NCI-H2227 (cell line): ENCODE measurements around the gene FBXL3.
A peak's percentile ranks its signal among the peaks of the same experiment; 100 is the strongest.
"Not testable (repeated sequence)": the region's sequence is repeated elsewhere in the genome, so short reads cannot be mapped to it uniquely, and the experiment has no call there.

Experiments used
- DNase-seq: peaks from one replicate; lab custom pipeline; 2025; ENCODE audit not compliant: unreplicated experiment; lab: John Stamatoyannopoulos, UW

The FBXL3 gene

DNA sequence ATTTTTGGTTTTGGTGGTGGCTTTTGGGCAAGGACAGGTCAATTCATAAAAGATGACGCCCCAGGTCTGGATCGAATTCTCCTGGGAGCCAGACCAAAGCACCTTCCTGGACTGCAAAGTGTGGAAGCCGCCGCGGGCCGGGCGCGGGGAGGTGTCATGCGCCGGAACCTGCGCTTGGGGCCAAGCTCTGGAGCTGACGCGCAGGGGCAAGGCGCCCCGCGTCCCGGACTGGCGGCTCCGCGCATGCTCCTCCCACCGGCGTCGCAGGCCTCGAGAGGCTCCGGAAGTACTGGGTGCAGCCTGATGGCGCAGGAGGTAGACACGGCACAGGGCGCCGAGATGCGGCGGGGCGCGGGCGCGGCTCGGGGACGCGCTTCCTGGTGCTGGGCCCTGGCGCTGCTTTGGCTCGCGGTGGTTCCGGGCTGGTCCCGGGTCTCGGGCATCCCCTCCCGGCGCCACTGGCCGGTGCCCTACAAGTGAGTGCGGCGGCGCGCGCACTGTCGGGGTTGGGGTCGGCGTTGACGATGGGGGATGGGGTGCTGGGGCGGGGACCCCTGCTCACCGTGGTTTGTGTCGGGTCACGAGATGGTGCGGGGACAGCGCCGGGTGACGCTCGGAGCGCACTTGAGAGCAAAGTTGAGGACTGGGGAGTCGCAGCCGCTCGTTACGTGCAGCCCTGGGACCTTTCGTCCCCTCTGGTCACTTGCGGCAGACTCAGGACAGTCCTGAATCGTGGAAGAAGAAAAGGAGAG lies 35.0 kb downstream of the FBXL3 start, which contains the start of gene CLN5:
TSS of gene CLN5 (plus strand) at position 286 of the 752 bp plus-strand sequence. CDS start at position 304, 18 bp downstream.
- DNase-seq = peak; percentile 91

- DNase-seq = peak; percentile 5
Observed at GRCh38 chr13:76991432-76991795, 35.5 kb downstream of the FBXL3 start.

DNA sequence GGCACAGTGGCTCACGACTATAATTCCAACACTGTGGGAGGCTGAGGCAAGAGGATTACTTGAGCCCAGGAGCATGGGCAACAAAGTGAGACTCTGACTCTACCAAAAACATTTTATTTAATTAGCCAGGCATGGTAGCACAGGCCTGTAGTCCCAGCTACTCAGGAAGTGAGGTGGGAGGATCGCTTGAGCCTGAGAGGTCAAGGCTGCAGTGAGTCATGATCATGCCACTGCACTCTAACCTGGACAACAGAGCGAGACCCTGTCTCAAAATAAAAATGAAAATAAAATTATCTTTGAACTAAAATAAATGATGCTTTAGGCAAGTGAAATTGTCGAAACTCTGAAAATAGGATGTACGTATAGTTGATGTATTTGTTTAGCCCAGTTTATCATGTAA lies 43.3 kb downstream of the FBXL3 start:
- no peak for DNase-seq

DNA sequence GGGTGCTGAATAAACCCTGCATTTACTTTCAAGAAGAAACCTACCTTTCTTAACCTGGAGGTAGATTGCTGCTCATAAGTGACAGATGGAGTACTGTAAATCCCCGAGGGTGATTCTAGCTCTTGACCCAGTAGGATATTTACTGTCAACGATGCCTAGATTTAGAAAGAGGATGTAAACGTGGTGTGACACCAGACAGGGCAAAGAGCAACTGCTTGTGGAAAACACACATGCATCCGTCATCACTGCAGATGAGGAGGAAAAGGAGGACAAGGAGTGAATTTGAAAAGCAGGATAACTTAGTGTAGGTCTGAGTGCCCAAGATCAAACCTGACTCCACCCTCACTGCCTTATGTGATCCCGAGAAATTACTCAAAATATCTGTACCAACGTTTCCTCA lies 44.9 kb downstream of the FBXL3 start:
- DNase-seq = no peak

DNA sequence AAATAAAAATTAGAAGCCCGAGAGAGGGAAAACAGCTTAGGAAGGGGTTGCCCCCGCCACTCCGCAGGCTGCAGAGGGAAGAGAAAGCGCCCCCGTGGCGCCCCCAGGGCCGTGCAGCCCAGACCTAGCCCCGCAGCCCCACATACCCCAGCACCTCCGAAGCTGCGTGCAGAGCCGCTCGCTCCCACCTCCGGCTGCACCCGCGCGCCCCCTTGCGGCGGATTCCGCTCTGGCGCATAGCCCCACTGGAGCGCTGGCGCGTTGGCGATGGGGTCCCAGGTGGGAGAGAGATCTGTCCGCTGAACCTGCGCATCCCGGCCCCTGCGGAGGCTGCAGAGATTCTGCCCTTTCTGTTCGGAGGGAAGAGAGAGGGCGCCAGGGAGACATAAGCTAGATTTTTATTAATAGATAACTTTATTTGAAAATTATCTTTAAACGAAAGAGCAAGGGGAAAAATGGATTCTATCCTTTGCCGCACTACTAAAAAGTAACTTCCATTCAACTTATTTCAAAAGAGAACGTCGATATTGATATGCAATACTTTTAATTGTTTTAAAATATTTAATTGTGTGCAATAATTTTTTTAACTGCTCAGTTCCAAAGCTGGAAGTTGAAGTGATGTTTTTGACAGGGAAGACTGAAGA lies 46.8 kb downstream of the FBXL3 start:
- peak; percentile 81 for DNase-seq

- DNase-seq = no peak
Observed at GRCh38 chr13:76976929-76977328, 50.0 kb downstream of the FBXL3 start.

DNA sequence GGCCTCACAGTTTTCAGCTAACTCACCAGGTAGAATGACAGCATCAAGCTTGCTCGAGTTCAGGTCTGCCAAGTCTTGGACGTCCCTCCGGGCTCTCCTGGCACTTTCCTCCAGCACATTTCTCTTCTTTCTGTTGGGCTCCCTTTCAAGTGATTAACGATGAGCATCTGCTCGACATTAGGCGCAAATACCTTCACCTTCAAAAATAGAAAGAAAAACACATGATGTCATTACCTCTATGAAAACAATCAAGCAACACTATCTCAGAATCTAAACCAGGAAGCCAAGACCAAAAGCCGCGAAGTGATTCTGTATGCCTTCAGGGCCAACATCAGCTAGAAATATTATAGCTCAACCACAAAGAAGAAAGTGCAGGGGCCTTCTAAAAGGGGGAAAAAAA lies 50.5 kb downstream of the FBXL3 start:
- DNase-seq = no peak

GRCh38 chr13:76975863-76976262 lies 51.1 kb downstream of the FBXL3 start:
- no peak for DNase-seq

DNA sequence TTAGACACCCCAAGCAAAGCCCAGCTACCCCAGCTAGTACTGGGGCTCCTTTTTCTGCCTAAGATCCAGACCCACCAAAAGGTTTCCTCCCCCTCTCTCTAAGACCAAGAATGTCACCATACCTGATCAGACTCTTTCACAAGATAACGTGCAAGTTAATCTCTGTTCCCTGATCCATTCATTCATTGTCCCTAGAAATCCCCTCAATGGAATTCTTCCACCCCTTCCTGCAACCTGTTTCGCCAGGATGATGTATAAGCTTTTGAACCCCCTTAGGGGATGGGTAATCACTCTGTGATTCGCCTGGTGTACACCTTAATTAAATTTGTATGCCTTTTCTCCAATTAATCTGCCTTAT lies 52.4 kb downstream of the FBXL3 start:
- no peak for DNase-seq

DNA sequence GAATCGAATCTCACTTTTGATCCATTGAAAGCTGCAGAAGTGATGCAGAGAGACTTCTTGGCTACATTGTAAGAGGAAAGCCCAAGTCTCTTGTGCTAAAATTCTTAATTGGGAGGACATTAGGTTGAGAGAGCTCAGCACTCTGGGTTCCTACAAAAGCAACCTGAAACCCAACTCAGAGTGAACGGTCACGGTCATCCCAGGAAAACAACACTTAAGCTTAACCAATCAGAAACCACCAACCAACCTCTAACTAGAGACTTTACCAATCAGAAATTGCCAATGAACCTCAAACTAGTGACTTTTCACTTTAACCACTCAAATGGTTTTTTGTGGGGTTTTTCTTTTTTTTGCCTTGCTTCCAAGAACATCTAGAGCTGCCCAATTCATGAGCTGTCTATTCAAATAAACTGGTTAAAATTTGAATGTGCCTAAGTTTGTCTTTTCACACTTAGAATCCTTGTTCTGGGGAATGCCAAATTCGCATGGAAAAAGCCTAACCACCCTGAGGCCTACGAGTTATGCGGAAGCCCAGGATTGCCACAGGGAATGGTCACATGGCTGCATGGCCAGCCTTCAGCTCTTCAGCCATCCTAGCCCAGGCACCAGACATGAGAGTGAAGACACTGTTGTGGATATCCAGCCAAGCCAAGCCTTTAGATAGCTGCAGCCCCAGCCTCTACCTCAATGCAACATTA lies 52.9 kb downstream of the FBXL3 start:
- DNase-seq = no peak

- peak; percentile 17 for DNase-seq
Observed at GRCh38 chr13:76971851-76972829, 54.8 kb downstream of the FBXL3 start.

DNA sequence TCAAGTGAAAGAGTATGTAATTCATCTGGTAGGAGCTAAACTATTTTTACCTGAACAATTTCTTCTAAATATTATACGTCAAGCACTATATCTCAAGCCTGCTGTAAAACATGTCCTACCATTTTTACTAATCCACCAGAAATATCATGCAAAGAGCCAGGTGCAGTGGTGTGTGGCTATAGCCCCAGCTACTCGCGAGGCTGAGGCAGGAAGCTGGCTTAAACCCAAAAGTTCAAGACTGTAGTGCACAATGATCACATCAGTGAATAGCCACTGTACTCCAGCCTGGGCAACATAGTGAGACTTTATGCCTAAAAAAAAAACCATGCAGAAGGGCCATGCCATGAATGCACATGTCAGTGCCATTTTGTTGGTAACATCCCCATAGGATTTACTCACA lies 55.7 kb downstream of the FBXL3 start:
- DNase-seq = no peak

DNA sequence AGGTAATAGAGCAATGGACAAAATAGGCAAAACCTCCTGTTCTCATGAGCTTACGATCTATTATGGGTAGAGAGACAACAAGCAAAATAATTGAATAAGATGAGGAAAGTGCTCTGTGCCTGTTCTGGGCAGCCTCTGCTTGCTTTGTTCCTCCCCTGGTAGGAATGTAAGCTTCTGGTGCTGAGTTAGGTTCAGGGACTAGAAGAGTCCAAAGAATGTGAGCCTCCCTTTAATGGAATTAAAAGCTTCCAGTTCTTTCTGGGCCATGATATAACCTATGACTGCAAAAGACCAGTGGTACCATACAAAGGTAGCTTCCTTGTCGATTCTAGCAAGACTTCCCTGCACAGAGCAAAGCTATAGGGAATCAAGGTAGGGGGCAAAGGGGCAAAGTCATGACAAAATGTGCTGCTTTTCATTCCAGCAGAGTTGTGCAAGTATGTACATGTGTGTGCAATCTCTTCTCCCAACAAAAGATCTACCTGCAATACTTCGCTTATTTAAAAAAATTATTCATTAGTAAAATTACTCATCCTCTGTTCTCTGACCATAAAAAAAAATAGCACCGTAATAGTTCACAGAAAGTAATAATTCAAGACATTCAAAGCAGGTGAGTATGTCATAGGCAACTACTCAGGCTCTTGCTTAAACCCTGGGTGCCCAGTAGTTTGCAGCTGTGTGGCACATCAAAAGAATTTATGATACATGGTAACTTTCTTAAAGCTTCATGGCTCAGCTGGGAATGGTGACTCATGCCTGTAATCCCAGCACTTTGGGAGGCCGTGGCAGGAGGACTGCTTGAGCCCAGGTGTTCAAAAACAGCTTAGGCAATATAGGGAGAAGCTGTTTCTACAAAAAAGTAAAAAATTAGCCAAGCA lies 57.2 kb downstream of the FBXL3 start:
- no peak for DNase-seq

GRCh38 chr13:76968041-76968440 lies 58.9 kb downstream of the FBXL3 start:
- DNase-seq = no peak

DNA sequence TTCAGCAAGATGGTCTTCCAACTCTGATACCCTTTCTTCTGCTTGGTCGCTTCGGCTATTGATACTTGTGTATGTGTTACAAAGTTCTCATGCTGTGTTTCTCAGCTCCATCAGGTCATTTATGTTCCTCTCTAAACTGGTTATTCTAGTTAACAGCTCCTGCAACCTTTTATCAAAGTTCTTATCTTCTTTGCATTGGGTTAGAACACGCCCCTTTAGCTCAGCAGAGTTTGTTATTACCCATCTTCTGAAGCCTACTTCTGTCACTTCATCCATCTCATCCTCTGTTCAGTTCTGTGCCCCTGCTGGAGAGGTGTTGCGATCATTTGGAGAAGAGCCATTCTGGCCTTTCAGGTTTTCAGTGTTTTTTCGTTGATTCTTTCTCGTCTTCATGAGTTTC lies 59.9 kb downstream of the FBXL3 start:
- DNase-seq = no peak

GRCh38 chr13:76965759-76966421 lies 61.1 kb downstream of the FBXL3 start:
- no peak for DNase-seq

- not testable (repeated sequence) for DNase-seq
Observed at GRCh38 chr13:76959734-76960133, 67.2 kb downstream of the FBXL3 start.

DNA sequence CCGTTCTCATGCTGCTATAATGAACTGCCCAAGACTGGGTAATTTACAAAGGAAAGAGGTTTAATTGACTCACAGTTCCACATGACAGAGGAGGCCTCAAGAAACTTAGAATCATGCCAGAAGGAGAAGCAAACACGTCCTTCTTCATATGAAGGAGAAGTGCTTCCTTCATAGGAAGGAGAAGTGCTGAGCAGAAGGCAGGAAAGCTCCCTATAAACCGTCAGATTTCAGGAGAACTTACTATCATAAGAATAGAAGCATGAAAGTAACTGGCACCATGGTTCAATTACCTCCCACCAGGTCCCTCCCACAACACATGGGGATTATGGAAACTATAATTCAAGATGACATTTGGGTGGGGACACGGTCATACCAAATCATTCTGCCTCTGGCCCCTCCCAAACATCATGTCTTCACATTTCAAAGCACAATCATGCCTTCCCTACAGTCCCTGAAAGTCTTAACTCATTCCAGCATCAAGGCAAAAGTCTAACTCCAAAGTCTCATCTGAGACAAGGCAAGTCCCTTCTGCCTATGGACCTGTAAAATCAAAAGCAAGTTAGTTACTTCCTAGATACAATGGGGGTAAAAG lies 68.0 kb downstream of the FBXL3 start:
- no peak for DNase-seq

- DNase-seq = no peak
Observed at GRCh38 chr13:76955661-76956060, 71.3 kb downstream of the FBXL3 start.
